NCI-H2029 (cell line): ENCODE results near the gene PAX3.

Experiments
- DNase-seq: peaks from one replicate; lab custom pipeline; 2025; lab: John Stamatoyannopoulos, UW

The PAX3 gene

GRCh38 chr2:222310747-222311318, 12.0 kb upstream of the PAX3 start:
- DNase-seq = no peak

- no peak for DNase-seq
Measured at GRCh38 chr2:222309766-222310165, 11.0 kb upstream of the PAX3 start.

GRCh38 chr2:222309361-222309760, 10.6 kb upstream of the PAX3 start:
- no peak for DNase-seq

DNA sequence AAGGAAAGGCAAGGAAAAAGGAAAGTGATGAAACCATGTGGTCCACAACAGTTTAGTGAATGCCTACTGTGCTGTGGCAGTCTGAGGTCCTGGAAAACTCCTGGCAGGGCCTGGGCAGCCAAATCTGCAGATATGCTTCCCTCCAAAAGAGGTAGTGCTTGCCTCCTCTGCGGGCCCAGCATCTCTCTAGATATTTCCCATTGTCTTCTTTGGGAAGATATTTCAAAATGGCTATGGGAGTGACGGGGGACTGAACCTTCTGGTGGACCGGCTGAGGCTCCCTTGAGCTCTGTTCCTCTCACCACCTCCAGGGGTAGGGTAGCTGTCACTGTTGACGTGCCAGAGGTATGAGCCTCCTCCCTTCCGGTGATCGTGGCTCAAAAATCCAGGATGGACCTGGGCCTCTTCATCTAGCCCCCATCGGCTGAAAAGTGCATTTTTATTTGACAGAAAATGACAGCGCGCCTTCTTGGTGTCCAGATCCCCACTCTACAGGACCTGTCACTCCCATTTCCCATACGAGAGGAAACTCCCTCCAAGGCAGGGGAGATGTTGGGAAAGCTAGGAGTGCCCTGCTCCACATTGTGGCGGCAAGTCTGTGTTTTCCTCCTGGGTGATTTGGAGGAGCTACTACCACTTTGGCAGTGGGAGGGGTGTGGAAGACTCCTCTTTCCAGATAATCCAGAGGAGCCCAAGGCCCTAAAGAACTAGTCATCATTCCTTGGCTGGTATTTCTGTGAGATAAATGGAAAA, 9.4 kb upstream of the PAX3 start:
- no peak for DNase-seq

- DNase-seq = peak; percentile 19
Measured at GRCh38 chr2:222307143-222307756, 8.5 kb upstream of the PAX3 start.

- DNase-seq = no peak
Measured at GRCh38 chr2:222306393-222307142, 7.8 kb upstream of the PAX3 start.

- peak; percentile 30 for DNase-seq
Measured at GRCh38 chr2:222305516-222306392, 7.0 kb upstream of the PAX3 start.

- DNase-seq = peak; percentile 11
Measured at GRCh38 chr2:222304737-222305515, 6.1 kb upstream of the PAX3 start.

- no peak for DNase-seq
Measured at GRCh38 chr2:222303828-222304736, 5.3 kb upstream of the PAX3 start.

GRCh38 chr2:222303045-222303827, 4.4 kb upstream of the PAX3 start:
- no peak for DNase-seq

DNA sequence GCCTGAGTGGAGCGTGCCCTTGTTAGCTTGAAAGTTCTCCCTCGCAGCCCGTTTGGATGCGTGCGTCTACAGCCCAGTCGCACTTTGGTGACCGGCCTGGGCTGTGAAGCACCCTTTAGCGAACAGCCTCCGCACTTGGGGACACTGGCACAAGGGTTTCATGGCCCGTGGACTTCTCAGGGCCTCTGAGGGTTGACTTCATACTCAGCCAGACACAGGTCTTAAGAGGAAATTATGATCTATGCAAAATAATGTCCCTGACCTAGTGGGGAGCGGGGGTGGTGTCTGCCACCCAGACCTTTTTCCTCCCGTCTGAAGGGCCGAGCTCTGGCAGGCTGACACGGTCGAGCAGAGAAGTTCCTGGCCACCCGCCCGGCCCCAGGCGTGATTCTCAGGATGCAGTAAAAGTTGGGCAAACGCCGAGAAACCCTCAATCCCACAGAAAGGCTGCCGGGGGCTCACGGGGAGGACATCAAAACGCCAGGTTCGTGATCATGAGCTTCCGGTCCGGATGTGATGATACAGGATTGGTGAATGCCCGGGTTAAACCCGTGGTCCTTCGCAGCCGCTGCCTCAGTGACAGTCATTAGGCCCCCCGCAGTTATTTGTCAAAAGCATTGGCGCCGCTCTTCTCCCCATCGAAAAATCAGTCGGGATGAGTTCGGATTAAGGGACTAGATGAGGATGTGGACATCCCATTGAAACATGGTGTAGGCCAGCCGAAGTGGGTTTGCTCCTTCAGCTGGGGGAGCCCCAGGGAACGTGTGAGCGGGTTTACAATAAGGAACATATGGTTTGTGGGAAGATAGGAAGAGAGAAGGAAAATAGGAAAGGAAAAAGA, 3.6 kb upstream of the PAX3 start:
- DNase-seq = no peak

- no peak for DNase-seq
Measured at GRCh38 chr2:222301796-222302118, 3.0 kb upstream of the PAX3 start.

DNA sequence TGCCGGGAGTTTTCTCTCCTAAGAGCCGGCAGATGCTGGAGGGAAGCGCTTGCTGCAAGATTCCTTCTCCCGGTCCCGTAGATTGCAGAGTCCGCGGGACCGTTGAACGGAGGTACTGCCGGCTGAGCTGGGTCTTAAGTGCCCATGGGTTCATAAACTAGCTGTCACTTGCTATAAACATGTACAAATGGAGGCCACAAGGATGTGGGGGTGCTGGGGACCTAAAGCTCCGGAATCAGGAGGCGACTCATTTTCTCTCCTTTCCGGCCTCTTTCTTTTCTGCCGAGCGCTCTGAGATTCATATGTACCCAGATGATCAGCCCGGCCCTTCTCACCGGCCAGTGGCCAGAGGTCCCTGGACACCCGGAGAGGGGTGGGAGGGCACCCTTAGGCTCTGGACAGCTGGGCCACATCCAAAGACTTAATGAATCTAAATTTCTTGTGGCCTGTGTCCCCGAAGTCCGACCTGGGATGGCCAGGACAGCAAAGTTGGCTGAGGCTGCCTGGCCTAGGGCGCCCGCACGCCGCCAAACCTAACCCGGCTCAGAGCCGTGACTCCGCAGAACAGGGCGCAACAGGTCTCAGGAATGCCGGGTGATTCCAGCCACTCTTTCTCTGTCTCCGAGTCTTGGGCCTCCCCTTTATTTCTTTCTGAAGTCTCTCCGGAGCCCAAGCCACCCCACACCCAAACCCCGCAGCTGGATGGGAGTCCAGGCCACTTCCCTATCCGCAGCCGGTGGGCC, 2.4 kb upstream of the PAX3 start:
- no peak for DNase-seq

DNA sequence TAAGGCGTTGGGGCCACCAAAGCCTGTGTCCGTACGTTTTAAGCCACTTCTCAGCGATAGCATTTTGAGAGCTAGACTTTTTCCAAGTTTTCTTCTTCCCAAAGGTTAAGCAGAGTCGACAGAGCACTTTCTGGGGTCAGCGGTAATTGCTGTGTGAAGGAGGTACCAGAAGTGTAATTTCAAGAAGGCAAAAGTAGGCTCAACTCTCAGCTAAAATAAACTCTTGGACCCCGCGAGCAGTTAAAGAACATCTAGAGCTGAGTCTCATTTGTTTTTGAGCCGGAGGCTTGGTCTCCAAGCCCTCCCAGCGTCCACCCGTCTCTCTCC, 1.9 kb upstream of the PAX3 start:
- no peak for DNase-seq

DNA sequence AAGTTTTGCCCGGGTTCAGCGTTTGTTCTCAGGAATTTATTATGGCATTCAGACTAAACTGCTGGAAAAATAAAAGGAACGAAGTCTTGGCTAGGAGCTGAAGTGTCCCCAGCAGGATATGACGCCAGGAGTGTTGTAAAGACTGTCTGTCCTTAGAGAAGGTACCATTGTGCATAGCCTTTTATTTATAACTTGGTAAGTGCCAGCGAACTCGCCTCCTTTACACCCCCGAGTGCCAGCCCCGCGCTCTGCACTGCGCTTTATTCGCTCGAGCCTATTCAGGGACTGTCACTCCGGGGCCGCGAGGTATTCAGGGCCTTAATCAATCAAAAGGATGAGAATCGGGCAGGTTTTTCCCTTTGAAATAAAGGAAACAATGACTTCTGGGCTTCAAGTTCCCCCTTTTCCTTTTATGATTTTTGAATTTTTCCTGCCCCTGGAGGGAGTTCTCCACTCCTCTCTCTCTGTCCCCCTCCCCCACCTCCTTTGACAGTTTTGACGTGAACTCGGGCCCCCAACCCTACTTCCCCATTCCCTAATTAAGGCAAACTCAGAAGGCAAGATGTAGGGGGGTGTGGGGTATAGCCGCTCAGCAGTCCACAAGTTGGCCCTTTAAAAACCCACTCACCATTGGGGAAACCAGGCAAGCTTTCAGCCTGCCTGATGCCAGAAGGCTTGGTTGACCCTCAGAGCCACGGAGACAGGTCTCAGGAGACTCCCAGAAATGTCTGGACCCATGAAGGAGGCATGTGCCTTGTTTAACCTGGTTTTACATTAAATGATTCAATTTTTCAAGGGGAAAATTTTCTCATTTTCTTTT, 1.3 kb upstream of the PAX3 start:
- DNase-seq = no peak

- DNase-seq = no peak
Measured at GRCh38 chr2:222298001-222298310, 842 bp downstream of the PAX3 start.

- no peak for DNase-seq
Measured at GRCh38 chr2:222297600-222297935, 1.2 kb downstream of the PAX3 start.
